GM18520 (cell line): ENCODE results near the gene ITPR2.

ENCODE experiments used
- ATAC-seq: cut with Tn5 transposase; IDR thresholded peaks from one replicate; pipeline ENCODE4 v1.9.1; 2021; ENCODE audit not compliant: unreplicated experiment

ITPR2 gene

GRCh38 chr12:26825459-26826016 lies 7.5 kb downstream of the ITPR2 start:
- no peak for ATAC-seq

- ATAC-seq = no peak
Observed at GRCh38 chr12:26823390-26823789, 9.6 kb downstream of the ITPR2 start.

- no peak for ATAC-seq
Observed at GRCh38 chr12:26822026-26822425, 11.0 kb downstream of the ITPR2 start.

GRCh38 chr12:26821212-26821701 lies 11.7 kb downstream of the ITPR2 start:
- no peak for ATAC-seq

- ATAC-seq = no peak
Observed at GRCh38 chr12:26818636-26819035, 14.4 kb downstream of the ITPR2 start.

- no peak for ATAC-seq
Observed at GRCh38 chr12:26818201-26818600, 14.8 kb downstream of the ITPR2 start.

GRCh38 chr12:26817183-26817591 lies 15.8 kb downstream of the ITPR2 start:
- no peak for ATAC-seq

GRCh38 chr12:26813812-26814211 lies 19.2 kb downstream of the ITPR2 start:
- ATAC-seq = no peak

- ATAC-seq = no peak
Observed at GRCh38 chr12:26810330-26810729, 22.7 kb downstream of the ITPR2 start.

GRCh38 chr12:26809611-26810285 lies 23.2 kb downstream of the ITPR2 start:
- ATAC-seq = no peak

GRCh38 chr12:26808766-26809476 lies 24.1 kb downstream of the ITPR2 start:
- ATAC-seq = no peak

- no peak for ATAC-seq
Observed at GRCh38 chr12:26807292-26807691, 25.7 kb downstream of the ITPR2 start.

- ATAC-seq = no peak
Observed at GRCh38 chr12:26806556-26806955, 26.4 kb downstream of the ITPR2 start.

GRCh38 chr12:26805401-26805971 lies 27.5 kb downstream of the ITPR2 start:
- no peak for ATAC-seq

GRCh38 chr12:26803552-26803951 lies 29.4 kb downstream of the ITPR2 start:
- no peak for ATAC-seq

GRCh38 chr12:26801486-26801885 lies 31.5 kb downstream of the ITPR2 start:
- ATAC-seq = no peak

- no peak for ATAC-seq
Observed at GRCh38 chr12:26800858-26801257, 32.1 kb downstream of the ITPR2 start.

GRCh38 chr12:26800347-26800746 lies 32.6 kb downstream of the ITPR2 start:
- ATAC-seq = no peak

- no peak for ATAC-seq
Observed at GRCh38 chr12:26799741-26800140, 33.3 kb downstream of the ITPR2 start.

- no peak for ATAC-seq
Observed at GRCh38 chr12:26798640-26799039, 34.4 kb downstream of the ITPR2 start.

GRCh38 chr12:26798023-26798422 lies 35.0 kb downstream of the ITPR2 start:
- ATAC-seq = no peak

- ATAC-seq = no peak
Observed at GRCh38 chr12:26795910-26796309, 37.1 kb downstream of the ITPR2 start.
